ENCODE data around the gene MITF.

The MITF gene

GRCh38 chr3:70010346-70010745, 271.1 kb downstream of the MITF start:
- H3K4me1 Mint-ChIP-seq, result no peaks in the 10 kb centered on the region
- no peak overlapping the region for H3K27ac Mint-ChIP-seq
- no peak for ATAC-seq
- H3K4me3 Mint-ChIP-seq, result no peak overlapping the region
- H3K27me3 Mint-ChIP-seq, result no peaks in the 10 kb centered on the region
- H3K9me3 Mint-ChIP-seq, result peaks cover 4% of the 10 kb centered on the region
- H3K36me3 Mint-ChIP-seq, result no peaks in the 10 kb centered on the region

DNA sequence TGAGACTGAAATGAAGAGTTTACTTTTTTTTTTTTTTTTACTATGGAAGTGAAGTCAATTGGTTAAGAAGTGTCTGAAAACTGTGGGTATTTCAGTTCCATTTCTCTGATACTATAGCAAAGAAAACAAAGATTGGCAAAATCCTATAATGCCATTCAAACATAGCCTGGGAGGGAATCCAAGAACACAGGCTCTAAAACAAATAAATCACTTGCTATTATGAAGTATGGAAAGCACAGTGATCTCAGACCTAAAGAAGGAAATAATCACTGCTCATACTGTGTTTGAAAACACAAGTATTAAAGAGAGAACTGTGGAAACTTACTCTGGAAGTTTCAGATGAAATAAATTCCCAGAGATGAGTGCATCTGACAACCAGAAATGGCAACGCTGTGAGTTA, 272.3 kb downstream of the MITF start:
- ATAC-seq, result no peak
- Mint-ChIP-seq H3K4me1 (no peaks in the 10 kb centered on the region), H3K9me3 (peaks cover 4% of the 10 kb centered on the region), H3K4me3 (no peak overlapping the region), H3K36me3 (no peaks in the 10 kb centered on the region), H3K27me3 (no peaks in the 10 kb centered on the region), H3K27ac (no peak overlapping the region)

Data from stimulated activated memory B cell treated with anti-CD40 and anti-IgM and Interleukin-4, amounts not matched to agents 10 μg/mL and 1 μg/mL and 100 μg/mL, for 72 hours (primary cell).